Vagina (tissue), 2 donors: ENCODE results near the gene PPARA.

ENCODE experiments used
- CTCF ChIP-seq, 3 experiments: fragments of 450-650 bp in 2 of 3; fragments of 200-600 bp in 1 of 3; sonication (generic) in 1 of 3; IDR thresholded peaks; one replicate each; pipeline ENCODE4 v1.5.1; 2017 to 2019; ENCODE audit warnings: antibody characterized with exemption in 3 of 3, mild to moderate bottlenecking in 2 of 3, moderate library complexity in 2 of 3
- POLR2A ChIP-seq, 2 donors: fragments of 450-650 bp; IDR thresholded peaks; one replicate each; pipeline ENCODE4 v1.6.1; 2017; ENCODE audit warnings: antibody characterized with exemption in 2 of 2, mild to moderate bottlenecking in 2 of 2, moderate library complexity in 2 of 2

- TF ChIP-seq CTCF (IDR thresholded peaks at IDR 0.05) (no peak), POLR2A (IDR thresholded peaks at IDR 0.05) (no peak)
Observed at GRCh38 chr22:46262449-46263215, 112.3 kb downstream of the PPARA start.
